Measurements from ENCODE around the gene MDP1.

DNA sequence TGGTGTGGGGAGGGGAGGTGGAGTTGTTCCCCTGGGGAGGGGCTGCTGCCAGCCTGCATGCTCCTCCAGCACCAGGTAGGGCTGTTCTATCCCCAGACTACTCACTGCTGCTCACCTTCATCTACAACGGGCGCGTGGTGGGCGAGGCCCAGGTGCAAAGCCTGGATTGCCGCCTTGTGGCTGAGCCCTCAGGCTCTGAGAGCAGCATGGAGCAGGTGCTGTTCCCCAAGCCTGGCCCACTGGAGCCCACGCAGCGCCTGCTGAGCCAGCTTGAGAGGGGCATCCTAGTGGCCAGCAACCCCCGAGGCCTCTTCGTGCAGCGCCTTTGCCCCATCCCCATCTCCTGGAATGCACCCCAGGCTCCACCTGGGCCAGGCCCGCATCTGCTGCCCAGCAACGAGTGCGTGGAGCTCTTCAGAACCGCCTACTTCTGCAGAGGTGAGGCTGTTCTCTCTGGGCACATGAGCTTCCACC, 51.3 kb downstream of the MDP1 start:
- TF ChIP-seq, protein P1, sequence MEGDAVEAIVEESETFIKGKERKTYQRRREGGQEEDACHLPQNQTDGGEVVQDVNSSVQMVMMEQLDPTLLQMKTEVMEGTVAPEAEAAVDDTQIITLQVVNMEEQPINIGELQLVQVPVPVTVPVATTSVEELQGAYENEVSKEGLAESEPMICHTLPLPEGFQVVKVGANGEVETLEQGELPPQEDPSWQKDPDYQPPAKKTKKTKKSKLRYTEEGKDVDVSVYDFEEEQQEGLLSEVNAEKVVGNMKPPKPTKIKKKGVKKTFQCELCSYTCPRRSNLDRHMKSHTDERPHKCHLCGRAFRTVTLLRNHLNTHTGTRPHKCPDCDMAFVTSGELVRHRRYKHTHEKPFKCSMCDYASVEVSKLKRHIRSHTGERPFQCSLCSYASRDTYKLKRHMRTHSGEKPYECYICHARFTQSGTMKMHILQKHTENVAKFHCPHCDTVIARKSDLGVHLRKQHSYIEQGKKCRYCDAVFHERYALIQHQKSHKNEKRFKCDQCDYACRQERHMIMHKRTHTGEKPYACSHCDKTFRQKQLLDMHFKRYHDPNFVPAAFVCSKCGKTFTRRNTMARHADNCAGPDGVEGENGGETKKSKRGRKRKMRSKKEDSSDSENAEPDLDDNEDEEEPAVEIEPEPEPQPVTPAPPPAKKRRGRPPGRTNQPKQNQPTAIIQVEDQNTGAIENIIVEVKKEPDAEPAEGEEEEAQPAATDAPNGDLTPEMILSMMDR (conservative IDR thresholded peaks at IDR 0.05 in 1 of 2, IDR thresholded peaks at IDR 0.05 in 1 of 2; ENCODE audit: extremely low read depth in 1 of 2, insufficient read depth in 1 of 2, low read depth in 1 of 2, low read length in 2 of 2) = no peak
- no peak for TF ChIP-seq EZH2 (IDR thresholded peaks at IDR 0.05; ENCODE audit: borderline replicate concordance, low read length)
